IPS DF 19.7 (cell line): ENCODE measurements around the gene MYCN.
"Not testable (repeated sequence)": the region's sequence is repeated elsewhere in the genome, so short reads cannot be mapped to it uniquely, and the experiment has no call there.

Source experiments
- DNase-seq: peaks from one replicate; pipeline ENCODE4 v3.0.0-alpha.2; 2013; ENCODE audit warnings: low read depth, low spot score

Gene MYCN

GRCh38 chr2:15942711-15943345 lies 2.5 kb downstream of the MYCN start:
- no peak for DNase-seq

- no peak for DNase-seq
Measured at GRCh38 chr2:15943378-15944280, 3.3 kb downstream of the MYCN start.

GRCh38 chr2:15944325-15945017 lies 4.1 kb downstream of the MYCN start:
- no peak for DNase-seq

GRCh38 chr2:15945909-15946705 lies 5.8 kb downstream of the MYCN start:
- no peak for DNase-seq

- no peak for DNase-seq
Measured at GRCh38 chr2:15946983-15947382, 6.6 kb downstream of the MYCN start.

GRCh38 chr2:15947431-15947830 lies 7.1 kb downstream of the MYCN start:
- DNase-seq = no peak

GRCh38 chr2:15948704-15948957 lies 8.3 kb downstream of the MYCN start:
- DNase-seq = no peak

GRCh38 chr2:15949126-15949525 lies 8.8 kb downstream of the MYCN start:
- DNase-seq = no peak

- no peak for DNase-seq
Measured at GRCh38 chr2:15949551-15949950, 9.2 kb downstream of the MYCN start.

- DNase-seq = no peak
Measured at GRCh38 chr2:15950088-15950952, 10.0 kb downstream of the MYCN start.

- DNase-seq = not testable (repeated sequence)
Measured at GRCh38 chr2:15951936-15952335, 11.6 kb downstream of the MYCN start.

GRCh38 chr2:15952451-15953146 lies 12.2 kb downstream of the MYCN start:
- no peak for DNase-seq

- no peak for DNase-seq
Measured at GRCh38 chr2:15953147-15953630, 12.8 kb downstream of the MYCN start.

GRCh38 chr2:15953891-15954680 lies 13.7 kb downstream of the MYCN start:
- no peak for DNase-seq

GRCh38 chr2:15954761-15955160 lies 14.4 kb downstream of the MYCN start:
- no peak for DNase-seq

- DNase-seq = no peak
Measured at GRCh38 chr2:15955232-15955988, 15.1 kb downstream of the MYCN start.

GRCh38 chr2:15956230-15956629 lies 15.9 kb downstream of the MYCN start:
- no peak for DNase-seq
